Gastroesophageal sphincter (tissue), 4 donors: Measurements from ENCODE around the gene CARF. TPM values are rescaled to one million over a fixed set of nuclear protein-coding genes. Genes with fewer than 3 reads are reported as not detected.

Experiments
- ATAC-seq: fragments of 150-250 bp; one replicate; pipeline ENCODE4 v1.9.1; 2016; ENCODE audit warnings: mild to moderate bottlenecking, moderate library complexity
- H3K27ac ChIP-seq, 4 donors: fragments of 200-600 bp; sonication (generic) in 3 of 4; 1 replicate in 3 of 4; 2 replicates in 1 of 4; pipeline ENCODE4 v1.5.1; 2016 to 2019
- H3K27me3 ChIP-seq: fragments of 200-600 bp; sonication (generic); one replicate; pipeline ENCODE4 v1.5.1; 2019
- H3K36me3 ChIP-seq, 2 donors: fragments of 200-600 bp; sonication (generic); one replicate each; pipeline ENCODE4 v1.5.1; 2019; ENCODE audit warnings: control low read depth in 1 of 2
- H3K4me1 ChIP-seq, 3 donors: fragments of 200-600 bp; sonication (generic); 1 replicate in 2 of 3; 2 replicates in 1 of 3; pipeline ENCODE4 v1.5.1; 2016 to 2019; ENCODE audit warnings: control low read depth in 2 of 3
- H3K4me3 ChIP-seq, 2 donors: fragments of 200-600 bp; sonication (generic); one replicate each; pipeline ENCODE4 v1.5.1; 2019; ENCODE audit warnings: mild to moderate bottlenecking in 1 of 2, moderate library complexity in 1 of 2
- H3K9me3 ChIP-seq, 3 donors: fragments of 200-600 bp; sonication (generic); one replicate each; pipeline ENCODE4 v1.5.1; 2017 to 2019; ENCODE audit warnings: control low read depth in 2 of 3
- CTCF ChIP-seq, 4 experiments: fragments of 200-600 bp in 2 of 4; fragments of 450-650 bp in 2 of 4; sonication (generic) in 1 of 4; IDR thresholded peaks; one replicate each; pipeline ENCODE4 v1.5.1; 2017 to 2019; ENCODE audit warnings: antibody characterized with exemption in 4 of 4, mild to moderate bottlenecking in 2 of 4, moderate library complexity in 2 of 4
- EP300 ChIP-seq: sonication (generic); formaldehyde crosslinking; IDR thresholded peaks from one replicate; pipeline ENCODE4 v1.6.1; 2017; ENCODE audit warnings: antibody characterized with exemption, mild to moderate bottlenecking
- POLR2A ChIP-seq, 2 donors: fragments of 450-650 bp; IDR thresholded peaks; one replicate each; pipeline ENCODE4 v1.6.1; 2017; ENCODE audit warnings: antibody characterized with exemption in 2 of 2, mild to moderate bottlenecking in 2 of 2, moderate library complexity in 1 of 2
- POLR2AphosphoS5 ChIP-seq: sonication (generic); formaldehyde crosslinking; IDR thresholded peaks from one replicate; pipeline ENCODE4 v1.6.1; 2017; ENCODE audit warnings: antibody characterized with exemption
- WGBS, 2 donors: methylation state at CpG; one replicate each; pipeline ENCODE4 v1.1.5; 2018; ENCODE audit warnings: low coverage in 1 of 2; 5-methylcytosine and 5-hydroxymethylcytosine counted together
- small RNA-seq, 4 donors: library from RNA; depleted of rRNA; stranded (forward); fragments of <200 nt; gene quantifications; one replicate each; pipeline ENCODE3, GENCODE V24; 2016
- total RNA-seq, 4 donors: library from RNA; depleted of rRNA; stranded (reverse); fragments of >200 nt; gene quantifications; one replicate each; pipeline ENCODE4 v1.1.0, GENCODE V29; 2016

CARF gene
- total RNA-seq, 4 donors from 2014 or later, result 8.6 to 15.7 (median 9.7) TPM

GRCh38 chr2:203035879-203036470 lies 123.9 kb downstream of the CARF start:
- no peak for ATAC-seq
- WGBS, 2 donors, result 55 to 57% methylated on average over 3 of the region's 3 CpGs
- no peak overlapping the region for H3K27ac ChIP-seq

More at GRCh38 chr2:203035879-203036470, 123.9 kb downstream of the CARF start:
- Histone ChIP-seq H3K4me3 (no peak overlapping the region), H3K36me3 (no peaks in the 10 kb centered on the region), H3K4me1 (peaks cover 0 to 33% (median 3%) of the 10 kb centered on the region in 3 donors), H3K9me3 (peaks cover 0 to 3% (median 0%) of the 10 kb centered on the region in 3 donors), H3K27me3 (no peaks in the 10 kb centered on the region)
- TF ChIP-seq EP300, result no peak
- no peak for TF ChIP-seq POLR2AphosphoS5
- no peak for TF ChIP-seq CTCF (IDR thresholded peaks at IDR 0.05)
- TF ChIP-seq POLR2A (IDR thresholded peaks at IDR 0.05), result no peak

Small RNAs within 50 kb of the gene (small RNA-seq; reads per million reads assigned to genes)
- gene AC010900.2, result 0 reads per million in 4 donors

Other genes starting within 250 kb of the CARF start
- 10 to 100 TPM; 12.2 to 40.8 (median 28.6) TPM for gene ICA1L, start 40.5 kb upstream of the CARF start, total RNA-seq
- 10 to 100 TPM; 11.2 to 24.4 (median 20.2) TPM for gene WDR12, start 602 bp upstream of the CARF start, total RNA-seq
- 10 to 100 TPM; 20.8 to 53.1 (median 34.0) TPM for gene NBEAL1, start 102.6 kb downstream of the CARF start, total RNA-seq